H1 (cell line): ENCODE results near the gene RIPK4. TPM values are rescaled to one million over a fixed set of nuclear protein-coding genes. Genes with fewer than 3 reads are reported as not detected.

Source experiments
- KDM5A ChIP-seq: fragments of 200-600 bp; IDR thresholded peaks from 2 replicates; pipeline ENCODE4 v1.7.1; 2012; ENCODE audit warnings: mild to moderate bottlenecking, low read length, inconsistent platforms, mixed read lengths
- MAFK ChIP-seq: IDR thresholded peaks from 2 replicates; pipeline ENCODE4 v1.6.1; 2012; ENCODE audit warnings: low read depth, mild to moderate bottlenecking, improper control_type of control experiment, low read length
- NRF1 ChIP-seq: IDR thresholded peaks from 2 replicates; pipeline ENCODE4 v1.6.1; 2011; ENCODE audit warnings: mild to moderate bottlenecking, low read depth, low read length, improper control_type of control experiment
- POU5F1 ChIP-seq: IDR thresholded peaks from 2 replicates; pipeline ENCODE4 v1.6.1; 2011; ENCODE audit warnings: low read depth, mild to moderate bottlenecking, low read length, moderate library complexity
- RAD21 ChIP-seq, 2 experiments: IDR thresholded peaks in 1 of 2; conservative IDR thresholded peaks in 1 of 2; 2 replicates each; pipeline ENCODE4 v1.6.1; 2011; ENCODE audit warnings: low read depth in 2 of 2, low read length in 2 of 2, improper control_type of control experiment in 1 of 2, inconsistent platforms in 1 of 2, mild to moderate bottlenecking in 1 of 2, moderate library complexity in 1 of 2
- RNF2 ChIP-seq: fragments of 200-900, 300-1000 bp; sonication (generic); IDR thresholded peaks from 2 replicates; pipeline ENCODE4 v1.7.1; 2016; ENCODE audit warnings: borderline replicate concordance, low read depth, mild to moderate bottlenecking, antibody characterized with exemption, low read length; ENCODE audit not compliant: poor library complexity, severe bottlenecking; ENCODE audit errors: missing control alignments
- SRF ChIP-seq: IDR thresholded peaks from 2 replicates; pipeline ENCODE4 v1.6.1; 2011; ENCODE audit warnings: mild to moderate bottlenecking, low read depth, low read length, moderate library complexity
- TBP ChIP-seq: IDR thresholded peaks from 2 replicates; pipeline ENCODE4 v1.6.1; 2011; ENCODE audit warnings: low read depth, low read length, improper control_type of control experiment
- polyA plus RNA-seq, 7 experiments: library from polyadenylated mRNA; depleted of rRNA in 3 of 7; stranded (reverse) in 5 of 7; unstranded in 2 of 7; fragments of >200 nt in 5 of 7; fragments of 200-250 nt in 2 of 7; gene quantifications; 1 replicate in 5 of 7; 2 replicates in 1 of 7; 4 replicates in 1 of 7; pipeline versions ENCODE4 v1.2.1 to v1.2.3, GENCODE V29; 2011 to 2013; ENCODE audit warnings: missing spikeins in 2 of 7, mixed read lengths in 2 of 7
- total RNA-seq: library from RNA; stranded (reverse); fragmentation: NEBNext Ultra II Directional; extraction: Animal tissue kit (Norgen Biotek cat#: 25700); gene quantifications from 2 replicates; pipeline ENCODE4 v1.2.1, GENCODE V29; 2021

Gene RIPK4
- total and polyA plus RNA-seq, 2 of the 8 experiments (the other 6 are each of a cell fraction or from before 2014, with no cell fraction given) = 2.7 to 5.6 TPM

GRCh38 chr21:41768437-41769042, 1.7 kb upstream of the RIPK4 start (continued):
- no peak for TF ChIP-seq MAFK
- peak; percentile 35 for TF ChIP-seq RNF2
- TF ChIP-seq SRF = no peak
- no peak for TF ChIP-seq KDM5A
- peak in 1 of 2 experiments; percentile 24; a peak in 1 of 4 replicates for TF ChIP-seq RAD21 (IDR thresholded peaks at IDR 0.05 in 1 of 2, conservative IDR thresholded peaks at IDR 0.05 in 1 of 2; ENCODE audit: low read depth in 2 of 2, low read length in 2 of 2)
- TF ChIP-seq TBP = no peak
- no peak for TF ChIP-seq POU5F1
- no peak for TF ChIP-seq NRF1
- TF ChIP-seq, all 59 proteins: peak for 5
